NCI-H2081 (cell line): ENCODE data around the gene PPL.
"Not testable (repeated sequence)": the region's sequence is repeated elsewhere in the genome, so short reads cannot be mapped to it uniquely, and the experiment has no call there.

ENCODE experiments used
- DNase-seq, 2 experiments: peaks; one replicate each; lab custom pipeline; 2025; lab: John Stamatoyannopoulos, UW

Gene PPL, protein sequence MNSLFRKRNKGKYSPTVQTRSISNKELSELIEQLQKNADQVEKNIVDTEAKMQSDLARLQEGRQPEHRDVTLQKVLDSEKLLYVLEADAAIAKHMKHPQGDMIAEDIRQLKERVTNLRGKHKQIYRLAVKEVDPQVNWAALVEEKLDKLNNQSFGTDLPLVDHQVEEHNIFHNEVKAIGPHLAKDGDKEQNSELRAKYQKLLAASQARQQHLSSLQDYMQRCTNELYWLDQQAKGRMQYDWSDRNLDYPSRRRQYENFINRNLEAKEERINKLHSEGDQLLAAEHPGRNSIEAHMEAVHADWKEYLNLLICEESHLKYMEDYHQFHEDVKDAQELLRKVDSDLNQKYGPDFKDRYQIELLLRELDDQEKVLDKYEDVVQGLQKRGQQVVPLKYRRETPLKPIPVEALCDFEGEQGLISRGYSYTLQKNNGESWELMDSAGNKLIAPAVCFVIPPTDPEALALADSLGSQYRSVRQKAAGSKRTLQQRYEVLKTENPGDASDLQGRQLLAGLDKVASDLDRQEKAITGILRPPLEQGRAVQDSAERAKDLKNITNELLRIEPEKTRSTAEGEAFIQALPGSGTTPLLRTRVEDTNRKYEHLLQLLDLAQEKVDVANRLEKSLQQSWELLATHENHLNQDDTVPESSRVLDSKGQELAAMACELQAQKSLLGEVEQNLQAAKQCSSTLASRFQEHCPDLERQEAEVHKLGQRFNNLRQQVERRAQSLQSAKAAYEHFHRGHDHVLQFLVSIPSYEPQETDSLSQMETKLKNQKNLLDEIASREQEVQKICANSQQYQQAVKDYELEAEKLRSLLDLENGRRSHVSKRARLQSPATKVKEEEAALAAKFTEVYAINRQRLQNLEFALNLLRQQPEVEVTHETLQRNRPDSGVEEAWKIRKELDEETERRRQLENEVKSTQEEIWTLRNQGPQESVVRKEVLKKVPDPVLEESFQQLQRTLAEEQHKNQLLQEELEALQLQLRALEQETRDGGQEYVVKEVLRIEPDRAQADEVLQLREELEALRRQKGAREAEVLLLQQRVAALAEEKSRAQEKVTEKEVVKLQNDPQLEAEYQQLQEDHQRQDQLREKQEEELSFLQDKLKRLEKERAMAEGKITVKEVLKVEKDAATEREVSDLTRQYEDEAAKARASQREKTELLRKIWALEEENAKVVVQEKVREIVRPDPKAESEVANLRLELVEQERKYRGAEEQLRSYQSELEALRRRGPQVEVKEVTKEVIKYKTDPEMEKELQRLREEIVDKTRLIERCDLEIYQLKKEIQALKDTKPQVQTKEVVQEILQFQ (N-terminal part only)

DNA sequence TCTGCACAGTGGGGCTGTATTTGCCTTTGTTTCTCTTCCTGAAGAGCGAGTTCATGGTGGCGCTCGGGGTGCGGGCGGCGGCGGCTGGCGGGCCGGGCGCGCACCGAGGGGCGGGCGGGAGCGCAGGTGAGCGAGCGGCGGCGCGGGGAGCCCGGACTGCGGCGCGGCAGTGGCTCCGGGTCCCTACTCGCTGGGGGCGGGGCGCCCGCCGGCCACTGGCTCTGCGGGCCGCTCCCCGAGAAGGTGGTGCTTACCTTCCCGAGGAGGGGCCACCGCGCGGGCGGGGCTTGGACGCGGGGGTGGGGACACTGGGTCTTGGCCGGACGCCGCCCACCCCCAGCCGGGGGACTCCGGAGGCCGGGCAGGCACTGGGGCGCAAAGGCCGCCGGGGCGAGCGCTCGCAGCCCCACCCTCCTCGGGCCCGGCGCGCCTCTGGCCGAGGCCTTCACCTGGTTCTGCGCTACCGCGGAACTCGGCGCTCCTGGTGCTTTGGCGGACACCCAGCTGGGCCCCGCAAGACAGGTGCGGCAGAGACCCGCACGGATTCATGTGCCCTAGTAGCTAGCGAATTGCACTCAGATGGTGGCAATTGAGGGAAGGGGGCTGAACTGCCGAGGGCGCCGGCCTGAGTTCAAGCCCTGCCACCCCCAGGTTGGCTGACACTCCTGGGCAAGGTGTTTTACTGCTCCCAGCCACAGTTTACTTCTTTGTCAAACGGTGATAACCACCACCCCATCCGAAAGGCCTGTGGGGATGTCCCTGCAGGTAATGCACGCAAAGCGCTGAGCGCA lies at the start of gene PPL:
Gene PPL, minus strand, starts transcription at position 158 of the 791 bp plus-strand sequence. Its CDS starts 103 bp downstream, at position 55.
- DNase-seq: peak; percentile 78 to 82

DNA sequence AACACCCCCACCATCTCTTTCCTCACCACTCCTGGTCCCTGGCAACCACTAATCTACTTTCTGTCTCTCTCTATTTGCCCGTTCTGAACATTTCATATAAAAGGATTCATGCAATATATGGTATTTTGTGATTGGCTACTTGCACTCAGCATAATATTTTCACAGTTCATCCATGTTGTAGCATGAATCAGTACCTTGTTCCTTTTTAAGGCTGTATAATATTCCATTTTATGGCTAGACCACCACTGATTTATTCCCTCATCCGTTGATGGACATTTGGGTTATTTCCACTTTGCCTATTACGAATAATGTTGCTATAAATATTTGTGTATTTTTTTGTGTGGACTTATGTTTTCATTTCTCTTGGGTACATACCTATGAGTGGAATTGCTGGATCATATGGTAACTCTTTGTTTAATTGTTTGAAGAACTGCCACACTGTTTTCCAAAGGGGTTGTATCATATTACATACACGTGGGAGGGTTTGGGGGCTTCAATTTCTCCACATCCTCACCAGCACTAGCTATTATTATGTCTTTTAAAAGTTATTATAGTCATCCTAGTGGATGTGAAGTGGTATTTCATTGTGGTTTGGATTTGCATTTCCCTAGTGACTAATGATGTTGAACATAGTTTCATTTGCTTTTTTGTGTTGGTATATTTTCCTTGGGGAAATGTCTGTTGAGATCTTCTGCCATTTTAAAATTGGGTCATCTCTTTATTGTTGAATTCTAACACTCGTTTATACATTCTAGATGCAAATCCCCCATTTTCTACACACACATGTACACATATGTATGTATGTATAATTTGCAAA lies 47.4 kb upstream of the PPL start:
- no peak for DNase-seq

DNA sequence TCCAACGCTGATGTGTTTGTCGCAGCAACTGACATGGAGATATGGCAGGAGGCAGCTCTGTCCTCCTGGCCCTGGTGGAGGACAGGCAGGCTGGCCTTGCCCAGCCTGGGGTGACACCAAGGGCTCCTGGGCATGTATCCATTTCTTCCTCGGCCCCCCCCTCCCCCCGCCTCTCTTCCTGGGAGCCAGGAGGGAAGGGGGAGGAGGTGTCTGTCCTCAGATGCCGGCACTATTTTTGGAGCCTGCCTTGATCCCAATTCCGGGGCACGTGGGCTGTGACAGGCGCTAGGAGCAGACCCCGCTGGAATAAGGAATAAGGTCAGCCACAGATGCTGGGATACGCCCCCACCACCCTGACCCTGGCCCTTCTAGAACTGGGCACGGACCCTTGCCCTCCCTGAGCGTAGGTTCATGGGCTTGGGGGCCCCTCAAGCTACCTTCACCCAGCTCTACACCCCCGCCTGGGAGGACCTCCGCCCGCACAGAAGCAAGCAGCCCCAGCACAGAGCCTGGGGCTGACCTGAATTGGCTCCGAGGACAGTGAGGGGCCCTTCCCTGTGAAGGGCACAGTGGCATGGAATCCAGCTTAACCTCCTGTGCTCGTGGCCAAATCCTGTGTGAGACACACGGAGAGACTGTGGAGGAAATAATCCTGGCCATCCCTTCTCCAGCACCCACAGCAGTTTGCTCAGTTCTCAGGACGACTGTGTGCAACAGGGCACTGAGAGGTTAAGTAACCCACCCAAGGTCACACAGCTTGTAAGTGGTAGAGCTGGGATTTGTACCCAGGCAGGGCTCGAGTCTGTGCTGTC lies 45.3 kb upstream of the PPL start:
- no peak for DNase-seq

DNA sequence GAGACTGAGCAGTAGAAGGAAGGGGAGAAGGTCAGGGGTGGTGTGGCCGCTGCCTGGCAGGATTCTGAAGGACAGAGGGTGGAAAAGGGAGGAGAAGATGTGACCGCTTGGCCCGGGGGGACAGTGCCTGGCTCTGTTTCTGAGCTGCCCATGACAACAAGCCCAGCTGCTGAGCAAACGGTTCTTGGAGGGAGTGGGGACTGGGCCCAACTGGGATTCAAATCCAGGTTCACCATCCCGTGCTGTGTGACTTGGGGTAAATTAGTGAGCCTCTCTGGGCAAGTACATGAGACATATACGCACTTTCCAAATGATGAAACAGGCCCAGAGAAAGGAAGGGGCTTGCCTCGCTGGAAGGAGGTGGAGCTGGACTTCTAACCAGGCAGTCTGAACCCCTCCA lies 44.5 kb upstream of the PPL start:
- DNase-seq: no peak

DNA sequence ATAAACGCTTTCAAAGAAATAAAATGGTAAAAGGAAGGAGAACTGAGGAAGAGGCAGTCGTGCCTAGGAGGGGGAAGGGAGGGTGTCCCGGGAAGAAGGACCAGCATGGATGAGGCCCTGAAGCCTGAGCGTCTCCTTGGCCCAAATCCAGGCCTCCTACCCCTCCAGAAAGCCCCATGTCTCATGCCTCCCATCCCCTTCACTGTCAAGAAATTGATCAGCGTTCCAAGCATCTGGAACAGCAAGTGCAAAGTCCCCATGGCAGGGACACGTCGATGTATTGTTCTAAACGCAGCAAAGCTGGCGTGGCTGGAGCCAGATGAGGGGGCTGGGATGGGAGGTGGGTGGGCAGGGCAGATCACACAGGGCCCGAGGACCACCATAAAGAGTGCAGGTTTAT lies 43.7 kb upstream of the PPL start:
- no peak for DNase-seq

DNA sequence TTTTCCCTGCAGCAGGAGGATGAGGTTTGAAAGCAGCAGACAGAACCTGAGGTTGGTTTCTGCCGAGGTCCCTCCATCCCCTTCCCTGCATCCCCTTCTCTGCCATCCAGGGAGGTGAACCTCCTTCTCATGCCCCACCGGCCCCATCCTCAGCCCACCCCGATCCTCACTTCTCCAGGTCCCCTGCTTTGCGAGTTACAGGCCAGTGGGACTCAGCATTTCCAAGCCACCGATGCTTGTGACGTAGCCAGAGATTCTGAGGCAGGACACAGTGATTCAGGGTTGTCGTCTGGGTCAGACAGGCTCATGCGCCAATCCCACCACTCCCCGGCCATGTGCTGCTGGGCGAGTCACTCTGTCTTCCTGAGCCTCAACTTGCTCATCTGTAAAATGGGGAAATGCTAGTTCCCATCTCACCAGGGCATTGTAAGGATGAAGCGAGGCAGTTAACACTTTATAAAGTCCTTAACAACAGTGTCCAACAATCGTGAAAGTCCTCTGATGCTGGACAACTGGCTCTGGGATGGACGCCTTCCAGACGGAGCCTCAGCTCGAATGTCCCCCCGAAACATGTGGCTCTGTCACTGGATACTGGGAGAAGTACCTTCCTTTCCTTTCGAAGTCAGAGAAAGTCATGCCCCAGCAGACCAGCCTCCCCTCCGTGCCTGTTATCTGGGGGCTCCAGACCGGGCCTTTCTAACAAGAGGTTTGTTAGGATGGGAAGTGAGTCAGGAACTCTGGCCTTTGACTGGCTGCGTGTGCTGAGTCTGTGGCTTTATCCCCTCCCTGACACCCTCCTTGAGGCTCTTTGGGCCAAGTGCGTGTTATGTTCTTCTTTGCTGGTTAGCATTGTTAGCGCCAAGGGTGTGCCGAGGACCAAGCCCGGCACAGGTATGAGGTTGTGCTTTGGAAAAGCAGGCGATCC lies 43.0 kb upstream of the PPL start:
- no peak for DNase-seq

DNA sequence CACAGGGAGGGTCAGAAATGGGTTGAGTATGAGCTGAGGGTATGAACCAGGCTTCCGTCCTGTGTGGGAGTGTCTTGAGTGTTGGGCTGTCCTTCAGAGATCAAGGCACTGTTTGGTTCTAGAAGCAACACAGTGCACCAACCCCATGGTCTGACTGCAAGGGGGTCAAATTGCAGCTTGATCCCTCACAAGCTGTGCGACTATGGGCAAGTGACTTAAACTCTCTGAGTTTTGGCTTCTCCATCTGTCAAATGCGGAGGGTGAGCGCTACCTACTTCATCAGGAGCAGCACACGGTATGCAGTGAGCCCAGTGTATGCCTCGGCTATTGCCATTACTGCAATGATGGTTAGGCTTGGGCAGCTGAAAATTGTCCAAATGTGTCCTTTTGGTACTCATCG lies 42.2 kb upstream of the PPL start:
- DNase-seq: no peak

DNA sequence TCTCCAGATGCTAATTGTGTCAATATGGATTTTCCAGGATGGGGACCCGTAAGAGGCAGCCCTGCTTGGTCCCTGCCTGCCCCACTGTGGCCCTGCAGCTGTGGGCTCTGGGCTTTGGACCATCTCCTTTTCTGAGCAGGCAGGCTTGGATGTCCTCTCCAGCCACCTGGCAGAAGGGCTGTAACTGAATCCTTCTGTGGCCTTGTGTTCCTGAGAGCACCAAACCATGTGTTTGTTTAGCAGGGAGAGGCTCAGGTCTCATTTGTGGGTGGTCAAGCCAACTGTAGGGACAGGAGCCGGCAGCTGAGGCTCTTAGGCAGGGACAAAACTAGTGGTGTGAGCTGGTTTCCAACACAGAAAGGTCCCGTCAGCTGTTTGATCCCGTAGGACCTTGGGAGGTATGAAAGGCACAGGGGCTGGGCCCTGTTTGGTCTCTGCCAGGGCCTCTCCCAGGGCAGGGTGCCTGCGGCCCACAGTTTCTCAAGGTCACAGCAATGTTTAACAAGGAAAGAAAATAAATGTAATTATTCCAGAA lies 39.7 kb upstream of the PPL start:
- DNase-seq: no peak

DNA sequence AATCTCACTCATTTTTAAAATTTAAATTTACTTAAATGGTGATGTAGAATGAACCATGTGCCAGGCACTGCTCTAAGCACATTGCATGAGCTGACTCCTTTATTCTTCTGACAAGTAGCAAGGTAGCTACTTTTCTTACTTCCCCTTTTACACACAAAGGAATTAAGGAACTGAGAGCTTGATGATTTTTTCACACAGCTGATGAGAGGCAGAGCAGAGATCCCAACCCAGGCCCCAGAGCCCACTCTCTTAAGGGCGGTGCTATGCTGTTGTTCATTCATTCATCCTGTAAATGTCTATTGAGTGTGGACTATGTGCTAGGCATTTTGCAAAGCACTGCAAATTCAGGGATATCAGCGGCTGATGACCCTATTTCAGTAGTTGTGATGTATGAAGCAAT lies 39.1 kb upstream of the PPL start:
- no peak for DNase-seq

DNA sequence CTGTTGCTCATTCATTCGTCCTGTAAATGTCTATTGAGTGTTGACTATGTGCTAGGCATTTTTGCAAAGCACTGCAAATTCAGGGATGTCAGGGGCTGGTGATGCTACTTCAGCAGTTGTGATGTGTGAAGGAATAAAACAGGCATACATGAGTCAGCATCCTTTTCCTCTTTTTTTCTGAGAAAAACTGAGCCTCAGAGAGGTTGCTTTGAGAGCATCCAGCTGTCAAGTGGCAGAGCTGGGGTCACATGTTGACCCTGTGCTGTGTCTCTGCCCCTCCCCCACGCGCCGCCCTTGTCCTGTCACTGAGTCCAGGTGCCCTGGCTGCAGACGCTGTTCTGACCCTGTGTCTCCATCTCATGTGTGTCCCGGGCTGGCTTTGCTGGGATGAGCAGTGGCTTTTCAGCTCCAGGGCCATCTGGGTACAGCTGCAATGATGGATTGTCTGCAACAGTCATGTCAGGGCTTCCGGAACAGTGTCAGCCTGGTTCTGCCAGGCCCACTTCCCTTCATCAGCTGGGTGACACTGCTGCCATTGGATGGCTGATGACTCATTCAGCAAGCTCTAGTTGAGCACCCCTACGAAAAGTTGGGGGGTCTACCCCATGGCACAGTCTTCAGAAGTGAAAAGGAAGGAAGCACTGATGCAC lies 36.1 kb upstream of the PPL start:
- DNase-seq: no peak

DNA sequence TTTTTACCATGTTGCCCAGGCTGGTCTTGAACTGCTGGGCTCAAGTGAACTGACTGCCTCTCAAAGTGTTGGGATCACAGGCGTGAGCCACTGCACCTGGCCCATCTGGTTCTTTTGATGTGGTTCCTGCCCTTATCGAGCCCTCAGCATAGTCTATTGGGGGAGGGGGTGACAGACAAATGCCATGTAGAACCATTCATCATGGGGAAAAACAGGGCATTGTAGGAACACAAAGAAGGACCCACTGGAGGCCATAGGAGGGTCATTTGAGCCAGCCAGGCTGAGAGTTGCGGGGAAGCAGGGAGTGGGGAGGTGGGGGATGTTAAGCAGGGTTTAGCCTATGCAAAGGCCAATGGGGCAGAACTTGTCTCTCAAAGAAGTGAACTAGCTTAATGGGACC lies 33.1 kb upstream of the PPL start:
- no peak for DNase-seq

DNA sequence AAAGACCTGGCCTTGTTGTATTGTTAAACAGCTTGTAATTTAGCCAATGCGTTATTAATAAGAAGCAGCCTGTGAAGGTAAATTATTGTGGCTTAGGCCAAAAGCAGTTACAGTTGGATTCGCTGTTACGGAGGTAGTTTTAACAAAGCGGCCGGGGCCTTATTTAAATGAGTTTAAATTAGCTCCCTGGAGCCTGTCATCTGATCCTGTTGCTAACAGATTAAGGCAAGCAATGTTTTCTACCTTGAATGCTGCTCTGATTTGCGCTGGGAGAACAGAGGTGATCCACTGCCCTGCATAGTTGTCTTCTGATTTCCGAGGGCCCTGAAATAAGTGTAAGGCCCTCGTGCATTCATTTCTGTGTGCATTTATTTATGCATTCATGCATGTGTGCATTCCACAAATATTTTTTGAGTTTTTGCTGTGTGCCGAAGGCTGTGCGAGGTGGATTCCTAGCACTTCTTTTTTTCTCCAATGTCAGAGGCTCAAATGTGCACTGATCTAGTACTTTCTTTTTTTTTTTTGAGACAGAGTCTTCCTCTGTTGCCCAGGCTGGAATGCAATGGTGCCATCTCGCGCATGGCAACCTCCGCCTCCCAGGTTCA lies 32.0 kb upstream of the PPL start:
- peak in 1 of 2 experiments; percentile 3 for DNase-seq

DNA sequence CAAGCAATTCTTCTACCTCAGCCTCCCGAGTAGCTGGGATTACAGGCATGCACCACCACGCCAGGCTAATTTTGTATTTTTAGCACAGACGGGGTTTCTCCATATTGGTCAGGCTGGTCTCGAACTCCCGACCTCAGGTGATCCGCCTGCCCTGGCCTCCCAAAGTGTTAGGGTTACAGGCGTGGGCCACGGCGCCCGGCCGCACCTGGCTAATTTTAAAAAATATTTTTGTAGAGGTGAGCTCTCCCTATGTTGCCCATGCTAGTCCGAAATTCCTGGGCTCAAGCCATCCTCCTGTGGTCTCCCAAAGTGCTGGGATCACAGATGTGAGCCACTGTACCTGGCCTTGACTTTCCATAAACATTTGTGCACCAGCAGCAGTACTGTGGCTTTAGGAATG lies 31.3 kb upstream of the PPL start:
- DNase-seq: not testable (repeated sequence)

DNA sequence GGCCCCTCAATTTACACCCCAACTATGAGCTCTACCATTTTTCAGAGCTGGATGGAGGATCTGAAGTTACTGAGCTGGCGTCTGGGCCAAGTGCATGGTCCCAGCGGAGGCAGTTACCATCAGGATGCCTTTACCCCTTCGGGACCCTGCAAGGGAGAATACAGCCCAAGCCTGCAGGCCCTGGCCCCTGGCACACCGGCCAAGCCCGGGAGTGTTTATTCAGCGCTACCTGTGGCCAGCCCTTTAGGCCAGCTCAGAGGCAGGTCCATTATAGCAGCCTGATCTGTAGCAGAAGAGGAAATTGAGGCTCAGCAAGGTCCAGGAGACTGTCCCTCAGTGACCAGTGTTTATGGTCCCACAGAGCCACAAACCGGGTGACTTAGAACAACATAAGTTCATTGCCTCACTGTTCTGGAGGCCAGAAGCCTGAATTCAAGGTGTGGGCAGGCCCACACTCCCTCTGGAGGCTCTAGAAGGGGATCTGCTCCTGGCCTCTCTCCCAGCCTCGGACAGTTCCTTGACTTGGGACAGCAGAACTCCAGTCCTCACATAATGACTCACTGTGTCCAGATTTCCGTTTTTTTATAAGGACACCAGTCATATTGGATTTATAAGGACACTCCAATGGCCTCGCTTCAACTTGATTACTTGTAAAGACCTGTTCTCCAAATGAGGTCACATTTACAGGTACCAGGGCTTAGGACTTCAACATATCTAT lies 29.9 kb upstream of the PPL start:
- DNase-seq: no peak

DNA sequence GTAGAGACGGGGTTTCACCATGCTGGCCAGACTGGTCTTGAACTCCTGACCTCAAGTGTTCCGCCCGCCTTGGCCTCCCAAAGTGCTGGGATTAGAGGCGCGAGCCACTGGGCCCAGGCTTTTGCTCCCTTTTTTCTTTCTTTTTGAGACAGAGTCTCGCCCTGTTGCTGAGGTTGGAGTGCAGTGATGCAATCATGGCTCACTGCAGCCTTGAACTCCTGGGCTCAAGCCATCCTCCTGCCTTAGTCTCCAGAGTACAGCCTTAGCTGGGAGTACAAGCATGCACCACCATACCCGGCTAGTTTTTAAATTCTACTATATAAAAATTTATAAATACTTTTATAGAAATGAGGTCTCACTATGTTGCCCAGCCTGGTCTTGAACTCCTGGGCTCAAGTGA lies 26.6 kb upstream of the PPL start:
- not testable (repeated sequence) for DNase-seq

DNA sequence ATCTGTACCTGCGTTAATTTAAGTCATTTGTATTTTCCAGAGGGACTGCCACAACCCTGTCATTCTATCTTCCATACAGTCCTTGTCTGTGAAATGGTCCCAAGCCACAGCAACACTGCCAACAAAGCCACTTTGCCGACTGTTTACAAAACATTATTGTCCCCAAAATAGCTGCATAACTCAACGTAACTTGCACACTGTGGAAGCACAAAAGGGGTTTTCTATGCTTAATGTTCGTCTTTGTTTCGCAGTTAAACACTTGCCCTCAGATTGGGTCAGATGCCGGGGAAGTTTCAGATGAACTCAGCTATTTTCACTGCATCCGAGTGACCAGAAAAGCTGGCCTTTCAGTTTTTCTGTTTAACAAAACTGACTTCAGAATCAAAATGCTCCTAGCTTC lies 25.8 kb upstream of the PPL start:
- no peak for DNase-seq

DNA sequence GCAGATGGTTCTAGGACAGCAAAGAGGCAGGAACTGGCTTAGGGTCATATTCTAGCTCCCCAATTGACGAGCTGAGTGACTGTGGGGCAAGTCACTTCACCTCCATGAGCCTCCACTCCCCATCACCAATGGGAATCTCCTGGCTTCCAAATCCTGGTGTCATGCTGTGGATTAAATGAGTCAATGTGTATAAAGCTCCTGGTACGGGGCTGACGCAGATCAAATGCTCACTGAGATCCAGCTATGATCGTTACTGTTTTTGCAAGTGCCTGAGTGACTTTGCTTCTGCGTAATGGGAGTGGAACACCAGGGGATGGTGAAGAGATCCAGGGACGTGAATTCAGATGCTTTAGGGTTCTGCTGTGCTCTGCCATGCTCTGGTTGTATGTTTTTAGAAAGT lies 23.6 kb upstream of the PPL start:
- no peak for DNase-seq
